A549 (cell line): Measurements from ENCODE around the gene VEGFC.

Experiments
- MYC ChIP-seq: IDR thresholded peaks from 2 replicates; pipeline ENCODE4 v1.6.1; 2012; ENCODE audit warnings: mild to moderate bottlenecking, inconsistent platforms, low read length, improper control_type of control experiment, borderline replicate concordance
- NR3C1 ChIP-seq: fragments of >200 bp; sonication (Bioruptor Twin); formaldehyde crosslinking; IDR thresholded peaks from 3 replicates; pipeline ENCODE4 v1.6.1; 2017
- POLR2A ChIP-seq: IDR thresholded peaks from 2 replicates; pipeline ENCODE4 v1.6.1; 2012; ENCODE audit warnings: mild to moderate bottlenecking, low read length

DNA sequence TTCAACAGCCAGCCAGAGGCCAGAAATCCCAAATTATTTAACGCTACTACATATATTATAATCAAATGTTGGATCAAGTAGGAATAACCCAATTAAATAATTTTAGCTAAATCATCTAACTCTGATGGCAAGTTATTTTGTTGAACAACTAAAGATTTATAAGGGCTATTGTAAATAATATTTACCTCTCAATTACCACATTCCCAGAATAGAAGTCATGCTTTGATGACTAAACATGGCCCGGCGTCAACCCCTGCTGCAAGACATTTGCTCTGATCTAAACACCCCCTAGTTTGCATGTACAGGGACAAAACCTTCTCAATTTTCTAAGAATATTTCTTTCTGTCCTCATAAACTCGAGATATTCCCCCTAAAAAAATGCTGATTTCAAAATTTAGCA, 14.2 kb downstream of the VEGFC start:
- TF ChIP-seq NR3C1, result no peak
- TF ChIP-seq MYC, result no peak
- no peak for TF ChIP-seq POLR2A
